HG02943 (cell line): ENCODE data around the gene TTC6.

ENCODE experiments used
- ATAC-seq: cut with Tn5 transposase; IDR thresholded peaks from one replicate; pipeline ENCODE4 v1.9.1; 2021; ENCODE audit warnings: mild to moderate bottlenecking, low read depth, moderate library complexity; ENCODE audit not compliant: unreplicated experiment

The TTC6 gene

DNA sequence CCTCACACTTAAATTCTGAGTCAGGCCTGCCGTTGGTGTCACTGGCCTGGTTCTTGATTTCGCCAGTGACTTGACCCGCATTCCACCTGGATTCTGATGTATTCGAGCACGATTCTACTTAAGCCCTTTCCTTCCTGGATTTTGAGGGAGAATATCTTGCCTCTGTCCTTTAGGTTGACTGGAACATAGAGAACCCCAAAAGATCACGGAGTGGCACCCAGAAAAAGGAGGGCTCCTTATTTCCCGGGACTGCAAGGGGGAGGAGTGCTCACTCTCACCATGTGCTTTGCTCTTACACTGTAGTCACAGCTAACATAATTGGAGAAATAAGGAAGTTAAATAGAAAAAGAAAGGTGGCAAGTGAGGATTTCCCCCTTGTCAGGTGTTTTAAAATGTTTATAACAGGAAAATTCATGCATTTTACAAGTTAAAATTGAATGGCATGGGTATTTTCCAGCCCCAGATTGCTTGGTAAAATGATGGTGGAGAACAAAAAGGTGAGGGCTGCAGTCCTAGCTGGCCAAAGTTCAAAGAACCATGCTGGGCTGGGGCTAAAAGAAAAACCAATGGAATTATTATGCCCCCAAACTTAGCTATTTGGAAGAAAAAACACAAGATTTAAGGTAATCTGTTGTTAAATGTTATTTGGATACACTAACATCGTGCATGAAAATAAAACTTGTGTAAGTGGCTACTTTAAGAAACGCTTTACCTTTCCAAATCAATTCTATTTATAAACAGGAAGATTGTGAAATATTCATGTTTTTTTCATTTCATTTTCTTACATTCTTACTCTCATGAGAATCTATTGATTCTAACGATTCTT, 9.2 kb upstream of the TTC6 start:
- ATAC-seq = no peak

- no peak for ATAC-seq
Observed at GRCh38 chr14:37586797-37587130, 8.7 kb upstream of the TTC6 start.

GRCh38 chr14:37587131-37587803, 8.2 kb upstream of the TTC6 start:
- ATAC-seq = no peak

- ATAC-seq = no peak
Observed at GRCh38 chr14:37587881-37588666, 7.4 kb upstream of the TTC6 start.

DNA sequence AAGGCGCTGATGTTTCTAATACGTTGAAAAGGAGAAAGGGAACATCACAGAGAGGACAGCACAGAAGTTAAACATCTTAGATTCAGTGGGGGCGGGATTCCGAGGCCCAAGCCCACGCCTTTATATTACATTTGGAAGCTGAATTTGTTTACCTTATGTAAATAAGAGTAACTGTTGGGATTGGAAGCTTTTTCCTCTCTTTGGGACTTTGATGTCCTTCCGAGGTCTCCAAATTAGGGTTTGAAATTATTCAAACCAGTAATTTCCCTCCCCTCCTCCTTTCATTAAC, 6.8 kb upstream of the TTC6 start:
- ATAC-seq = no peak

DNA sequence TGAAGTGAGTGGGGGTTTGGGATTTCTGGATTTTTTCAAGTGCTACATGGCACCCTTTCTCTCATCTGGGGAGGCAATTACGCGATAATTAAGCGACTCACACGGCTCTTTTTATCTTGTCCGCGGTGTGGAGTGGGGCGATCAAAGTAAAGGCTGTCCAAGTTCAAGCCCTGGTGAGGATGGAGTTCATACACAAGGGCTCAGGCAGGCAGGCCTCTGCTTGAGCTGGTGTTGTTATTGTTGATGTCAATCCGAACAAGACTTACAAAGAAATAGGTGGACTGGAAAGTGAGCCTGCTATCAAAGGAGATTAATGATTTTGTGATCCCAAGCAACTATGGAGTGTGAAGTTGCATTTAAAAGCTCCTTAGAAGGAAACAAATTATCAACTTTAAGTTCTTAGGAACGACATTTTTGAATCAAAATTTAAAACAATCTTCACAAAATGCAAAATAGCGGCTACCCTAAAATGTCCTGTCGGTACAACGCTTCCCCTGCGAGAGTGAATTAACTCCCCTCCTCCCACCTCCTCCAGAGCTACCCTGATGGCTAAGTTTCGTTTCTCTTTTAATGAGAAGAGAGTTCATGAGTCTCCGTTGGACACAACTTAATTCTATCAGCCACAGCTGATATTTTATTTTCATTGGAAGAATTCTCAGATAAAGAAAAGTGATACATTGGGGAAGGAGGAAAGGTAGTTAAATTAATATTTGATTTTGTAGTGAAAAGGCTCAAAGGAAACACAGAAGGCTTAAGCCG, 6.3 kb upstream of the TTC6 start:
- ATAC-seq = no peak

DNA sequence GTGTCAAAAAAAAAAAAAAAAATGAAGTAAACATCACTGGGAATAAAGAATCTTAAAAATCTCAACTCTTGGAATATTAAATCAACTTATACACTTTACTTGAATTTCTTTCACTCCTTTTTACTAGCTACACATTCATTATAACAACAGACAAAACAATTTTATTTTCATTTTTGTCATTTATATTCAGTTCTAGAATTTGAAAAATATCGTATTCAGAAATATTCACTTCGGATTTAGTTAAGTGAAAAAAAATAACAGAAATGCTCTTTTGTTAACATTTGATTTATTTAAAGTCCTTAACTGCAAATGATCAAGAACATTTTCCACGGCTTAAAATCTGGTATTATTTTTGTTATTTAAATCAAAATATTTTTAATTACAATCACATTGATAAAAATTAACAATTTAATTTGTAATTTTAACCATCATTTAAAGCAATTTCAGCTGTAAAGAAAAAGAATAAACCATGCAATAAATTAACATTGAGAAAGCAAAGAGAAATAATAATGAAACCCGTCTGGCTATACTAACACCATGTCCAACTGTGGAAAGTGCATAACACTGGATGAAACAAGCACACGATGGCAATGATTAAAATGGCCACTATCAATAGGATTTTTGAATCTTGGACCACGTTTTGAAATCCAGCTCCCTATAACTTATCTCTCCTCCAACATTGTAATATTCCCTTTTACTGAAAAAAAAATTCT, 5.6 kb upstream of the TTC6 start:
- no peak for ATAC-seq

- no peak for ATAC-seq
Observed at GRCh38 chr14:37590428-37591139, 4.8 kb upstream of the TTC6 start.

DNA sequence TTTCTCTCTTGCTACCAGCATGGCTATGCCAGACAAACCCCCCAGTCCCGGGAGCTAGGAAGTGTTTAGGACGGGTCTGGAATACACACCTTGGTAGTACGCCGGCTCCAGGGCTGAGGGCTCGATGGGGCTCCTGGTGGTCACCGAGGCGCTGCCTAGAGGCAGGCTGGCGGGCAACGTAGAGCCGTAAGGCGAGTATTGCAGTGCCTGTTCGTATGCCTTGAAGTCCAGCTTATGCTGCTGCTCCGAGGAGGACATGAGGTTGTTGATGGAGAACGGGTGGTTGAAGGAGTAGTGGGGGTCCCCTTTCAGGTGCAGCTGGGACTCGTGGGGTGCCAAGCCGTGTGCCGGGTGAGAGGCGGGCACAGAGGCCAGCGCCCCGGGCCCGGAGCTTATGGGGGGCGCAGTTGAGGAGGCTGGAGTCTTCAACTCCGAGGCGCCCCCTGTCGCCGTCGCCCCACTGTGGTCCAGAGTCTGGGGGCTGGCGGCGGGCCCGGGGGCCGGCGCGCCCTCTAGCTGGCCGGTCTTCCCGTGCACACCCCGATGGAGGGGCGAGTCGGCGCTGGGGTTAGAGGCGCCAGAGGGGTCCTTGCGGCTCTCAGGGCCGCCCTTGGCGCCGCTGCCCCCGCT, 4.0 kb upstream of the TTC6 start:
- ATAC-seq = no peak

DNA sequence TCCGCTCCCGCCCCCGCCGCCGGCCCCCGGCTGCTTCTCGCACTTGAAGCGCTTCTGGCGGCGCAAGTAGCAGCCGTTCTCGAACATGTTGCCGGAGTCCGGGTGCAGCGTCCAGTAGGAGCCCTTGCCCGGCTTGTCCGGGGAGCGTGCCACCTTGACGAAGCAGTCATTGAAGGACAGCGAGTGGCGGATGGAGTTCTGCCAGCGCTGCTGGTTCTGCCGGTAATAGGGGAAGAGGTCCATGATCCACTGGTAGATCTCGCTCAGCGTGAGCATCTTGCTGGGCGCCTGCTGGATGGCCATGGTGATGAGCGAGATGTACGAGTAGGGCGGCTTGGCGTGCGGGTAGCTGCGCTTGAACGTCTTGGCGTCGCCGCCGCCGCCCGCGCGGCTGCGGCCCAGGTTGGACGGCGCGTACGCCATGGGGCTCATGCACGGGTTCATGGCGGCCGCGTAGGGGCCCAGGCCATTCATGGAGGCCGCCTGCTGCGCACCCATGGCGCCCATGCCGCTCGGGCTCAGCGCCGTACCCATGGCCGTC, 3.4 kb upstream of the TTC6 start:
- no peak for ATAC-seq

DNA sequence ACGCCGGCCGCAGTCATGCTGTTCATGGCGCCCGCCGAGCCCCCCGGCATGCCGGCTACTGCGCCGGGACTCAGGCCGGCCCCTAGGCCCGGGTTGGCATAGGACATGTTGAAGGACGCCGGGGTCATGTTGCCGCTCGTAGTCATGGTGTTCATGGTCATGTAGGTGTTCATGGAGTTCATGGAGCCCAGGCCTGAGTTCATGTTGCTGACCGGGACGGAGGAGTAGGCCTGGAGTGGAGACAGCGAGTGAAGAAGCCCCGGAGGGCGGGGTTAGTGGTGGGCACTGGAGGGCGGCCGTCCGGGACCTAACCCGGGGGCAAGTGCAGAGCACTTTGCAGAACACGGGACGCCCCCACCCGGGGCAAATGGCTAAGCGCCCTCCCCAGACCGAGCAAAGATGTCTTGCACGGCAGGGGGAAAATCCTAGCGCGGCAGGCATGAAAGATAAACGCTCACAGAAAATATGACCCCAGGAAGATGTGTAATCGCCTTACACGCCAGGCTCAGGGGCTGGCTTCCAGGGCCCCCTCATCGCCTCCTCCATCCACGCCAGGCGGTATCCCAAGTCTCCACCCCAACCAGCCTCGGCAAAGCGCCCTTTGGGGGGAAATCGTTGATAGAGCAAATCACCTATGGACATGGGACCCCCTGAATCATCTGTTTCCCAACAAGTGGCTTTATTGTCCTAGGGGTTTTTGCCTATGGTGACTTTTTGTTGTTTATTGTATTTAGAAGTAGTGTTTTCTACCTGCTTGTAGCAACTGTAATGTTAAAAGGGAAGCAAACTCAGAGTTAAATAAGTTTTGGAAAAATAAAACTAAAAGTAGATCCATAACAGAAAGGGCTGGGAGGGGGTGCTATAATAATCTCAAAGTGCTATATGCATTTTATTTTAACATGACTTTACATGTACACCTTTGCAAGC, 2.7 kb upstream of the TTC6 start:
- ATAC-seq = no peak

DNA sequence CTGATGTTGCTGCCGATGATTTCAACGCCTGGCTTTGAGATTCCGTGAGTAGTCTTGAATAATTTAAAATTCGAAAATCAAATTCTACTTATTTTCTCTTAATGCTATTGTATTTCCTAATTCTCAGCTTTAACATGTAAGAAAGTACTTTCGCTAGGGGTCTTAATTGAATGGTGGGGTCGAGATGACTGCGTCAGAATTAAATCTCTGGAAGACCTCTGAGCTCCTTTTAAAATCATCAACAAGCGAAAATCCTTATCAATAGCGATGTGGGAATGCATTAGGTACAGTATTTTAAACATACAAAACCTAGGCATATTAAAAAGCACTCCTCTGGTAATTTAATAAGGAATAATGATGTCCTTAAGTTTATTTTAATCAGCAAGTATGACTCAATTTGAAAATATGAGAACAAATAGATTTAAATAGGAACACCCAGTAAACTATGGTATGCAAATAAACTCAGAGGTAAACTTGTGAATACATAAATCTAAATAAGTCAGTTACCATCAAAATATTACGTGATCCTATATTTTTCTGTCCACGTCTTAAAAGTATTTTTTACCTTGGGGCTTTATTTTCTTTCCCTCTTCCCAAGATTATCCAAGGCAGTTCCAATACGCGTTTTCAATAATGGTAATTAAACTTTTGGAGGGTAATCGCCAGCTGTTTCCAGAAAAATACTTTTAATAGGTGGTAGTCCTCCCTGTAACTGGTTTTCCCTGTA, 1.8 kb upstream of the TTC6 start:
- ATAC-seq = no peak

DNA sequence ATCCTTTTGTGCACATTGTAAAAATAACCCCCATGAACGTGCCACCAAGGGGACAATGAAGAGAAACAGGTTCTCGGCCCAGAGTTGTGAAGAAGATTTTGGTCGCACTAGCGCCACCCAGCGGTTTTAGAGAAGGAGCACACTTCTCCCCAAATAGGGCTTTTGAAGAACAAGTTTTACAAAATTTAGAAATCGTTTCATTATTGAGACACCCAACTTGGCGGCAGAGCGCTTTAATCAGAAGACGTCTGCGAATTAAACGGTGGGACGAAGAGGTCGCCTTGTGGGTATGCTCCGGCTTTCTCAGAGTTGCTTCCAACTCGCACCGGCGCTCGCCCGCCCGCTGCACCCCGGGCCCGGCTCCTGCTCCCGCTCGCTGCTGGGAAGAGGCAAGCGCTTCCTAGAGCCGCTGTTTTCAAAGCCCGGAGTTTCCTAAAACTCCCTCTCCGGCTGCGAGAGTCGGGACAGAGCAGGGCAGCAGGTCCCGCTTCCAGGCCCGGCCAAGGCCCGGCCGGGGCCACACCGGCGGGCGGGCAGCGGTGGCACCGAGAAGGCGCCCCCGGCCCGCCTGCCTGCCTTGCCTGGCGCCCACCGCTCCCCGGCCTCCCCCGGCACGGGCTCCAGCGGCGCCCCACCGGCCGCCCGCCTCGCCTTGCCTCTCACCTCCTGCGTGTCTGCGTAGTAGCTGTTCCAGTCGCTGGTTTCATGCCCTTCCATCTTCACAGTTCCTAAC, 1.0 kb upstream of the TTC6 start:
- ATAC-seq = no peak

DNA sequence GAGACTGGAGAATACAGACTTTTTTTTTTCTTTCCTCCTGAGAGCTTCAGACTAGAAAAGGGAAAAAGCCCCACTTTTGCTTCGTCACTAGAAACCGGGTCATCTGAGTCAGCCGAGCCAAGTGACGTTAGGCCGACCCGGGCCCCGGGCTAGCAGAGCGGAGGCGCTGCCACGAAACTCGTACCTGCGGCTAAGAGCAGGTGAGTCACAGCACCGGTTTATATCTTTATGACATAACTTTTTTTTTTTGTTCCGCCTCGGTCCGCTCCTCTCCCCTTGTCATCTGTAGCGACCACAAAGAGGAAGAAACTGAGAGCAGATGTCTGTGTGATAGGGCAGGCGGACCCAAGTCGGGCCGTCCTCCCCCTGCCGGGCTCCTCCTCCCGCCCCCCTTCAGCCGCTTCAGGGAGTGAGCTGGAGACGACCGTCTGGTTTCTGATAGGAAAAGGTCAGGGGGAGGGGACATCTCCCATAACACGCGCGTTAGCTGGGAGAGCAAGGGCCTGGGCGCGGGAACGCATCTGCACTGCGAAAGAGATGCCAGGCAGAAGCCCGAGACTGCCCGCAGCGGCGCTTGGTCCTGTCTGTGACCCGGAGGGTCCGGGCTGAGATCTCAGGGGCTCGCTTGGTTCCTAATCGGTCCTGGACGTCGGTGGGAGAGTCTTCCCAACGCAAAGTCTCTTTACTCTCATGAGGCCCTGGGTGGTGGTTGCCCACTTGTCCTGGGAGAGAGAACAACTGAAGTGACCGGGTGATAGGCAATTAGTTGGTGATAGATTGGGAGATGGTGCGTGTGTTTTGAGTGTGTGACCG, 586 bp downstream of the TTC6 start:
- no peak for ATAC-seq

- no peak for ATAC-seq
Observed at GRCh38 chr14:37596790-37597472, 1.5 kb downstream of the TTC6 start.
